Adrenal gland (tissue), 19 donors: Measurements from ENCODE around the gene ARMC2. TPM values are rescaled to one million over a fixed set of nuclear protein-coding genes. Genes with fewer than 3 reads are reported as not detected.

Source experiments
- DNase-seq, 7 donors: peaks; one replicate each; pipeline ENCODE4 v3.0.0-alpha.2; 2019 to 2020
- H3K27ac ChIP-seq, 5 donors: fragments of 200-600 bp; sonication (generic) in 4 of 5; 1 replicate in 3 of 5; 2 replicates in 2 of 5; pipeline versions ENCODE4 v1.5.1 to v1.8.0; 2016 to 2020; ENCODE audit warnings: mild to moderate bottlenecking in 1 of 5
- H3K27me3 ChIP-seq: fragments of 200-600 bp; 2 replicates; pipeline ENCODE4 v1.8.0; 2021
- H3K36me3 ChIP-seq, 2 donors: fragments of 200-600 bp; replicated peaks in 1 of 2; 1 replicate in 1 of 2; 2 replicates in 1 of 2; pipeline versions ENCODE4 v1.5.1 to v1.8.0; 2018 to 2022
- H3K4me1 ChIP-seq, 2 donors: fragments of 200-600 bp; replicated peaks in 1 of 2; 1 replicate in 1 of 2; 2 replicates in 1 of 2; pipeline versions ENCODE4 v1.5.1 to v1.8.0; 2018 to 2021
- H3K4me3 ChIP-seq, 4 donors: fragments of 200-600 bp; sonication (generic) in 3 of 4; one replicate each; pipeline ENCODE4 v1.5.1; 2016 to 2018
- H3K9me3 ChIP-seq, 3 donors: fragments of 200-600 bp; sonication (generic) in 1 of 3; replicated peaks in 1 of 3; 1 replicate in 2 of 3; 2 replicates in 1 of 3; pipeline versions ENCODE4 v1.5.1 to v1.8.0; 2016 to 2021
- CTCF ChIP-seq, 6 experiments: fragments of 450-650 bp in 4 of 6; fragments of 200-600 bp in 2 of 6; sonication (generic) in 1 of 6; IDR thresholded peaks; 1 replicate in 5 of 6; 2 replicates in 1 of 6; pipeline versions ENCODE4 v1.5.1 to v1.8.0; 2016 to 2021; ENCODE audit warnings: antibody characterized with exemption in 6 of 6, mild to moderate bottlenecking in 2 of 6, moderate library complexity in 1 of 6
- POLR2A ChIP-seq, 2 donors: fragments of 450-650 bp; IDR thresholded peaks; one replicate each; pipeline ENCODE4 v1.6.1; 2017; ENCODE audit warnings: antibody characterized with exemption in 2 of 2, mild to moderate bottlenecking in 2 of 2, moderate library complexity in 1 of 2
- WGBS, 4 donors: extraction: QIAGEN DNeasy Blood & Tissue Kit in 2 of 4; methylation state at CpG; one replicate each; pipeline versions ENCODE4 v1.1.5 to v1.1.7; 2013 to 2017; 5-methylcytosine and 5-hydroxymethylcytosine counted together
- intact Hi-C, 2 donors: fragments of 100-400 bp; cut with DNase I; formaldehyde crosslinking; loops; one replicate each; pipeline versions ENCODE4 v1.14.1 to v1.15.0; 2022 to 2023
- long read RNA-seq, 10 donors: library from polyadenylated mRNA in 3 of 10; unstranded in 2 of 10; stranded (forward) in 1 of 10; transcript quantifications; one replicate each; pipeline ENCODE4 v2.0.0 and lab custom pipeline, GENCODE V29; 2021 to 2026
- polyA plus RNA-seq, 3 donors: library from polyadenylated mRNA; stranded (reverse); fragments of 200-250 nt in 2 of 3; fragments of 350-450 nt in 1 of 3; fragmentation: Illumina TruSeq in 1 of 3; extraction: RNeasy Lipid Tissue Mini Kit (QIAGEN cat#74804) in 1 of 3; gene quantifications; one replicate each; pipeline ENCODE4 v1.2.3, GENCODE V29; 2013 to 2014
- total RNA-seq, 9 donors: library from RNA; depleted of rRNA in 4 of 9; stranded (reverse); fragments of >200 nt in 4 of 9; fragments of 120-200 nt in 1 of 9; fragmentation: NEBNext Ultra II Directional in 1 of 9; extraction: Animal tissue kit (Norgen Biotek cat#: 25700) in 1 of 9; gene quantifications; one replicate each; pipeline versions ENCODE4 v1.1.0 to v1.2.4, GENCODE V29; 2013 to 2023
- donor health status: healthy with polysubstance abuse.
- donor health status: Bipolar disorder and iron deficiency.
- donor health status: DM: yes; HTN: yes; CAD: no.
- donor health status: DM: no; HTN: no; CAD: no.
- donor health status: DM: no; HTN: no; CAD: no.
- donor health status: DM: yes; HTN: yes; CAD: no.

Gene ARMC2, protein sequence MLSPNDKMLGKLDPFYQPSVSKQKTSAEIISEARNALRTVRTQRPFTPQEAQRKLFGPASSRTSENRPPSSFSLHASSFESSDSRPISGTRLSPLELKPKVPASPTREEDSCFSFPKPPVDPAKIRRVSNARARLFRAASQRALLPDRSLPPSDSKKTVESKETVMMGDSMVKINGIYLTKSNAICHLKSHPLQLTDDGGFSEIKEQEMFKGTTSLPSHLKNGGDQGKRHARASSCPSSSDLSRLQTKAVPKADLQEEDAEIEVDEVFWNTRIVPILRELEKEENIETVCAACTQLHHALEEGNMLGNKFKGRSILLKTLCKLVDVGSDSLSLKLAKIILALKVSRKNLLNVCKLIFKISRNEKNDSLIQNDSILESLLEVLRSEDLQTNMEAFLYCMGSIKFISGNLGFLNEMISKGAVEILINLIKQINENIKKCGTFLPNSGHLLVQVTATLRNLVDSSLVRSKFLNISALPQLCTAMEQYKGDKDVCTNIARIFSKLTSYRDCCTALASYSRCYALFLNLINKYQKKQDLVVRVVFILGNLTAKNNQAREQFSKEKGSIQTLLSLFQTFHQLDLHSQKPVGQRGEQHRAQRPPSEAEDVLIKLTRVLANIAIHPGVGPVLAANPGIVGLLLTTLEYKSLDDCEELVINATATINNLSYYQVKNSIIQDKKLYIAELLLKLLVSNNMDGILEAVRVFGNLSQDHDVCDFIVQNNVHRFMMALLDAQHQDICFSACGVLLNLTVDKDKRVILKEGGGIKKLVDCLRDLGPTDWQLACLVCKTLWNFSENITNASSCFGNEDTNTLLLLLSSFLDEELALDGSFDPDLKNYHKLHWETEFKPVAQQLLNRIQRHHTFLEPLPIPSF
- 1 to 10 TPM; 2.1 to 7.8 (median 6.6) TPM for total RNA-seq
- 1 to 10 TPM; 4.0 to 6.5 (median 5.0) TPM for polyA plus RNA-seq
- long read RNA-seq, donor 1, partial matches to known transcripts, result 9 of 9 reads
- long read RNA-seq, donor 1, other reads (novel, unspliced or antisense), result 0 of 9 reads
- long read RNA-seq, donor 2, result 0 reads
- long read RNA-seq, donor 3, partial matches to known transcripts, result 14 of 14 reads
- long read RNA-seq, donor 3, other reads (novel, unspliced or antisense), result 0 of 14 reads
- long read RNA-seq, donor 4, partial matches to known transcripts, result 1 of 2 reads
- long read RNA-seq, donor 4, other reads (novel, unspliced or antisense), result 1 of 2 reads
- long read RNA-seq, donor 5, result 0 reads
- long read RNA-seq, donor 6, partial matches to known transcripts, result 0 of 3 reads
- long read RNA-seq, donor 6, other reads (novel, unspliced or antisense), result 3 of 3 reads
- long read RNA-seq, donor 7, result 0 reads
- long read RNA-seq, donor 8, partial matches to known transcripts, result 41 of 48 reads
- long read RNA-seq, donor 8, other reads (novel, unspliced or antisense), result 7 of 48 reads
- long read RNA-seq, donor 9, result 0 reads
- long read RNA-seq, donor 10, partial matches to known transcripts, result 6 of 6 reads
- long read RNA-seq, donor 10, other reads (novel, unspliced or antisense), result 0 of 6 reads

DNA sequence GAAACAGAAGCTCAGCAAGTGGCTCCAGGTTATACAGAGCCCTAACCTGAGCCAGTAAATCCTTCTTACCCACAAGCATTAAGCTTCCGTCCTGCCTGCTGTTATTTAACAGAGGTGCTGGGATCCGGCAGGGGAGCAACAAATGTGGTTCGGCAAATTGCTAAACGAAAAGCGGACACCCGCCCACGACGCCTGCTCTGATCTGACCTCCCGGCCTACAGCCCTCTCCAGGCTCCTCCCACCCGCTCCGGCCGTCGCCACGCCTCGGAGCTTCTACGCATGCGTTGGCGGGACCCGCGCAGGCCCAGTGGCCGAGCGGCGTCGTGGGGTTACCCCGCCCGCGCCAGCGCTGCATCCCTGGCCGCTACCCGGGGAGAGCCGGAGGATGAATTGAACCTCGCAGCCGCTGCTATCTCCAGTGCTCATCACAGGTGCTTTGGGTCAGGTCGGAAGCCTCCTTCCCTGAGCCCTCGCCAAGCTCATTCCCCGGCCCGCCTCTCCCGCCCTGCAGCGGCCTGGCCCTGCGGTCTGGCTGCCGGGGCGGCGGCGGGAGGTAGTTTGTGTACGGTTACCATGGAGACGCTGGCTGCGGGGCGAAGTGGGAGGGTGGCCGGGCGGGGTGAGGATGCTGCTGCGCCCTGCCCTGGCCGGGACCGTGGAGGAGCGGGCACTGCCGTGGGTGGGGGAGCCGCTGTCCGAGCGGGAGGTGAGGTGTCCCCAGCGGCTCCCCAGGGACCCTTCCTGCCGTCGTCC lies at the start of gene ARMC2:
Gene ARMC2, plus strand, starts transcription at position 307 of the 753 bp plus-strand sequence. CDS start 5,846 bp downstream, outside the sequence.
- Histone ChIP-seq H3K4me3 (peak within 1 kb of the TSS; percentile 39 to 97 (median 53)), H3K36me3 (no peaks in the 10 kb centered on the region), H3K4me1 (peaks cover 18 to 25% of the 10 kb centered on the region in 2 donors), H3K27ac (peak within 1 kb of the TSS in 4 of 5 donors; percentile 54 to 92 (median 74)), H3K27me3 (no peaks in the 10 kb centered on the region), H3K9me3 (no peaks in the 10 kb centered on the region)
- peak in 1 of 2 donors; percentile 59 for TF ChIP-seq POLR2A (IDR thresholded peaks at IDR 0.05)
- TF ChIP-seq CTCF (IDR thresholded peaks at IDR 0.05), result no peak
- peak; percentile 92 to 96 (median 93) for DNase-seq
- 0 to 1% (median 0%) methylated on average over 5 to 61 of the region's 61 CpGs for WGBS, 4 donors
- intact Hi-C loops, result loop anchor here in 1 of 2 donors (2.0 kb wide), 1 partner anchor 25 kb away; no protein-coding TSS in a partner anchor

GRCh38 chr6:108798670-108799353 lies 49.4 kb upstream of the ARMC2 start:
- intact Hi-C loops, result no loop called here
- peaks cover 0 to 20% of the 10 kb centered on the region in 2 donors for H3K4me1 ChIP-seq
- 67 to 78% (median 74%) methylated on average over 17 to 18 of the region's 18 CpGs for WGBS, 4 donors
- no peaks in the 10 kb centered on the region for H3K27me3 ChIP-seq
- H3K27ac ChIP-seq, result peak overlapping the region in 1 of 5 donors; percentile 56
- H3K9me3 ChIP-seq, result no peaks in the 10 kb centered on the region
- no peaks in the 10 kb centered on the region for H3K36me3 ChIP-seq
- H3K4me3 ChIP-seq, result no peak overlapping the region
- no peak for TF ChIP-seq CTCF (IDR thresholded peaks at IDR 0.05)
- TF ChIP-seq POLR2A (IDR thresholded peaks at IDR 0.05), result no peak
- DNase-seq, result peak in 4 of 7 donors; percentile 29 to 78 (median 52)

- H3K27me3 ChIP-seq, result no peaks in the 10 kb centered on the region
- peak overlapping the region in 1 of 5 donors; percentile 56 for H3K27ac ChIP-seq
- no peak for TF ChIP-seq CTCF (IDR thresholded peaks at IDR 0.05)
- TF ChIP-seq POLR2A (IDR thresholded peaks at IDR 0.05), result no peak
- no peaks in the 10 kb centered on the region for H3K9me3 ChIP-seq
- intact Hi-C loops, result no loop called here
- no peak for DNase-seq
- H3K4me3 ChIP-seq, result no peak overlapping the region
- no peaks in the 10 kb centered on the region for H3K36me3 ChIP-seq
- H3K4me1 ChIP-seq, result peaks cover 0 to 20% of the 10 kb centered on the region in 2 donors
- 90 to 96% (median 91%) methylated on average over 9 of the region's 9 CpGs for WGBS, 4 donors
Observed at GRCh38 chr6:108799354-108799717, 48.9 kb upstream of the ARMC2 start.
